SK-N-DZ (cell line): ENCODE measurements around the gene MEIS1.
A peak's percentile ranks its signal among the peaks of the same experiment; 100 is the strongest.

ENCODE experiments used
- DNase-seq: peaks from one replicate; pipeline ENCODE4 v3.0.0-alpha.2; 2015; ENCODE audit warnings: low spot score

The MEIS1 gene

DNA sequence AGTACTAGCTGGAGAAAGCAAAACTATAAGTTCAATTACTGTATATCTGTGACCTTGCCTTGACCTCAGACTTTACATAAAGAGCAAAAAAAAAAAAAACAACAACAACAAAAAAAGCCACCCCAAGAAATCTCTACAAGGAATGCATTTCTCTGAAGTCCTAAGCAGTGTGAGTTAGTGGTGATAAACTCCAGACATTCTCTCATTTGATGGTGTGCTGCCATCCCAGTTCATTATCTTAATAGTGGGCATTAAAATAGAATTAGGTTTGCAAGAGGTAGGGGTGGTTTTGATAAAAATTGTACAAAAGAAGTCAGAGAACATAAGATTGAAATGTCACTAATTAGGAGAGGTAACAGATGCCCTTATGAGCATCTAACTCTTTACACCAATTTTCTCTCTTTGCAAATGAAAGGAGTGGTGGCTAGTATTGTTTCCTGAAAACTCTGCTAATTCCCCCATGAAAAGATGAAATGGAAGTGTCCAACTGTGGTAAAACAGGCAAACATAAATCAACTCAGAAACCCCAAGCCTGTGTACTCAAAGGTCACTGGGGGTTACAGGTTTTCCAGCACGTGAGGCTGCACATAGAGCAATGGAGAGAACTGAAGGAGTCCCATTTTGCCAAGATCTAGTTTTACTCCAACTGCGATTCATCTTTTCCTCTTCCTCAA is 131.9 kb downstream of the MEIS1 start:
- DNase-seq = peak; percentile 64

DNA sequence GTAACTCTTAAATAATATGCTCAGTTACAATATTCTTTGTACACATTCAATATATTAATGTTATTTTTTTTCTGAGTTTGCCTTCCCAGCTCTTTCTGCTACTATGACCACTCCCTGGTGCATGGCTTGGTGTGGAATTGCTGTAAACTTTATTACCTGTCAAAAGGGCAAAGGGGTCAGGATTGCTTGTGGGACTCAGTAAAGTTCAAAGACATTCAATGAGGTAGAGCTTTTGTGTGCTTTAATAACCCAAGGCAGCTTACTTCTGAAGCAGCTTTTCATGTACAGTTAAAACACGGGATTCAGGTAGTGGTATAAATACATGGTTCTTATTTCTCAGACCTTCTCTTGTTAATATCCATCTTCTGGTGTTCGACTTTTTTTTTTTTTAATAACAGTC is 132.8 kb downstream of the MEIS1 start:
- DNase-seq = no peak

DNA sequence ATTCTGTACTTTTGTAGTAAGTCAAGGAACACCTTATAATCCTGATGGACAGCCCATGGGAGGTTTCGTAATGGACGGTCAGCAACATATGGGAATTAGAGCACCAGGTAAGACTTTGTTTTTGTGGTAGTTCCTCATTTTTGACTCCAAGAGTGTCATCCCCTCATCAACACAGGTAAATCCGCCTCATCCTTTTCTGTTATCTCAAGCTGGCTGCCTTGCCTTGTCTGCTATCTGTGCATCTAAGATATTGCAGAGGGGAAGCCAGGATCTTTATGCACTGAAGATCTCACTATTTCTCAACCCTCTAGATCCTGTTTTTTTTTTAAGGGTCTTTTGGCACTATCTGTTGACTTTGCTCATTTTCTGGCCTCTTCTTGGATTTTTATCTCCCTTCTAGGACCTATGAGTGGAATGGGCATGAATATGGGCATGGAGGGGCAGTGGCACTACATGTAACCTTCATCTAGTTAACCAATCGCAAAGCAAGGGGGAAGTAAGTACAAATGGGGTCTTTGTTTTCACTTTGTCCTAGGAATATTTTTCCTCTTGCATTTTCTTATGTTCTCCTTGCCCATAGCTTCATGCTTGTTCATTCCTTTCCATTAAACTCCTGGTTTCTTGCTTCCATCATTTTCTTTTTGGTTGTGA is 133.8 kb downstream of the MEIS1 start:
- DNase-seq = no peak

GRCh38 chr2:66569321-66569851 is 134.5 kb downstream of the MEIS1 start:
- DNase-seq = peak; percentile 69

DNA sequence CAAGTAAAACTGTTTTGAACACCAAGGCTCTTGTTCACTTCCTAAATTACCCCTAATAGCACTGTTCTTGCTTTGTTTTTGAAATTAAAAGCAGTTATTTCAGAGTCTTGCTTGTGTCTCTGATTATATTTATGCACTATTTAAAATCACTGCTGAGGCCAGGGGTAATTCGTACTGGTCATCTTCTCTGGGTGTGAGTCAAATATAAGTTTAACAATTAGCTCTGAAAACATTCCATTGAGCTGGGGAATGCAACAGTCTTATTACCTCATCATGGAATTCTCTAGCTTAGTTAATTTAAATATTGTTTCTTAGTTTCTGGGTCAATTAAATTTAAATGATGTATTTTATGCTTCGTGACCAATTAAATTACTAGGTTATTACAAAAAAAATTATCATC is 135.0 kb downstream of the MEIS1 start:
- no peak for DNase-seq

DNA sequence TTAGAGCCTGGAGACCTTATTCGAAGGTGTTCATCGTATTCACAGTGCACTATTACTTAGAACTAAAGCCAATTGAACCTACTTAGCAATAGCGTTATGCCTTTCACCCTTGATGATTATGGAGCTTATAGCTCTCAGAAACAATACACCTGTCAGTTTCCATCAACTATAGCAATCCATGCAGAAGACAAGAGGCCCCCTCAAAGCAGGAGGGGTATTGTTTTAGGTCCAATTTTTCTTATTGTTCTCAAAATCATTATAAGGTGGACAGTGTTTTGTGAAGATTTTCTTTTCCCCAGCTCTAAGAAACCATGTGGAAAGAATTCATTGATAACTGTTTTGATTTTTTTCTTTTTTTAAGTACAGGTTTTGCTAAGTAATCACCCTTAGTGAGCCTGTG is 135.5 kb downstream of the MEIS1 start:
- DNase-seq = no peak

DNA sequence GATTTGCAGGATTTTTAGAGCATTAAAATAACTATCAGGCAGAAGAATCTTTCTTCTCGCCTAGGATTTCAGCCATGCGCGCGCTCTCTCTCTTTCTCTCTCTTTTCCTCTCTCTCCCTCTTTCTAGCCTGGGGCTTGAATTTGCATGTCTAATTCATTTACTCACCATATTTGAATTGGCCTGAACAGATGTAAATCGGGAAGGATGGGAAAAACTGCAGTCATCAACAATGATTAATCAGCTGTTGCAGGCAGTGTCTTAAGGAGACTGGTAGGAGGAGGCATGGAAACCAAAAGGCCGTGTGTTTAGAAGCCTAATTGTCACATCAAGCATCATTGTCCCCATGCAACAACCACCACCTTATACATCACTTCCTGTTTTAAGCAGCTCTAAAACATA is 137.0 kb downstream of the MEIS1 start:
- no peak for DNase-seq

- DNase-seq = no peak
Measured at GRCh38 chr2:66572391-66572790, 137.5 kb downstream of the MEIS1 start.

GRCh38 chr2:66573416-66573815 is 138.5 kb downstream of the MEIS1 start:
- no peak for DNase-seq

- DNase-seq = no peak
Measured at GRCh38 chr2:66573821-66574233, 138.9 kb downstream of the MEIS1 start.

DNA sequence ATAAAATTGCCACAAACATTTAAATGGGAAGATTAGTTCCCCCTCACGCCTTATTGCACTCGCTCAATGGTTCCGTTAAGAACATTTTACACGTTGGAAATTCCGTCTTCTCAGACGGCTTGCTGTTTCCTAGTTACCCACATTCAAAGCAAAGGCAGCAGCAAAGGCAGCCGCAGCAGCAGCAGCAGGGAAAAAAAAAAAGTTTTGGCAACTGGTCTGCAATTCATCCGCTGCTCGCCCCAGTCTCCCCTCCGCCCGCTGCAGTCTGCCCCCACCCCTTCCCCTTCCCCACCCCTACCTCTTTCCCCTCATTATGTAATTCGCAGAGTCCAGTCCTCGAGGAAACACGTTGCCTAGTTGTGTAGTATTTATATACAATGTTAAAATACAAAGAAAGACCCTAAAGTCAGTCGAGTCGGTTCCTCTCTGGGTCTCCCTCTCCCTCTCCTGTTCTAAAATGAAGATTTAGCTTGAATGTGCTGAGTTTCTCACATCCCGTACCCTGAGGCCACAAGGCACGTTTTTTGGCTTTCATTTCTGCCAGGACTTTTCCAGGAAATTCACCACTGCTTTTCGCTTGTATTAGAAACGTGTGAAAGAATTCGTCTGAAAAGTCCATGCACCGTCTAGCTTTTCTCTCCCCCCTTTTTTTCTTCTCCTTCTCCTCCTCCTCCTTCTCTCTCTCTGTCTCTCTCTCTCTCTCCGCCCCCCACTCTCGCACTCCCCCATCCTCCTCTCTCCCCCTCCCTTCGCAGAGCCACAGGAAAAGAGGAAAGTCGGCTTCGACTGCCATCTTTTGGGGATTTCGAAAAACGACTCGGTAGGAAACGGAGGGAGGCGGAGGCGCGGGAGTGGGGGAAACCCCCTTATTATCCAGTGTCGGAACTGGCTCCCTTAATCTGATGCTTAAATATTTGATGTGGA is 140.0 kb downstream of the MEIS1 start:
- DNase-seq = no peak

- no peak for DNase-seq
Measured at GRCh38 chr2:66575625-66576310, 140.8 kb downstream of the MEIS1 start.

GRCh38 chr2:66576311-66576560 is 141.3 kb downstream of the MEIS1 start:
- DNase-seq = no peak

DNA sequence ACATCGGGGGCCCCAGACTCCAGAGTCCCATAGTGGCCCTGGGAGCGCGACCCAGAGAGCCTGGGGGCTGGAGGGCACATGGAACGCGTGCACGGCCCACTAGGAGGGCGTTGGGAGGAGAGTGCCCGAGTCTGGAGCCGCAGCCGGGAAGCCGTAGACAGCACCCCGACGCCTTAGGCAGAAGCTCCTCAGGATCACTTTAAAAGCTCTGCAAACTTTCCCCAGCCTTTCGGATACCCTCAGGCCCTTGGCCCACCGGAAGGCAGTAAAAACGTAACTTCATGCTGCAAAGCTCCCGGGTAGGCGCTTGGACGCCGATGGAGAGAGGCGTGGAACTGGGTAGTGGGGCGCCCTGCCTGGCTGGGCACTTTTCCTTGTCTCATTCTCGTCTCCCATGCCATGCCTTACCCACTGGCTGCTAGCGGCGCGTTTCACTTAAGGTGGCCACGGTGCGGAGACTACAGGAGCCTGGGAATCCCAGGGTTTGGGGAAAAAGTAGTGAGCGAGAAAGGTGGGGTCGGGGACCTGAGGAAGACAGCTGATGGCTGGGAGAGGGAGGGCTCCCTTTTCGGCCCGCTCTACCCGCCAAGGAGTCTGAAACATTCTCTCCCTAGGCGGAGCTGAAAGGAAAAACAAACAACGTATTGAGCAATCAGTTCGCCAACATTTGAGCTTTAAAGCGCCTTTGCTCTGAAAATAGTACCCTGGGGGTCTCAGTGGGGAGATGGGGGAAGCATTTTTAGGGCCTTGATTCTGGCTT is 141.8 kb downstream of the MEIS1 start:
- no peak for DNase-seq

GRCh38 chr2:66577321-66578053 is 142.6 kb downstream of the MEIS1 start:
- DNase-seq = no peak

GRCh38 chr2:66578054-66578686 is 143.2 kb downstream of the MEIS1 start:
- peak; percentile 27 for DNase-seq

GRCh38 chr2:66578687-66579106 is 143.8 kb downstream of the MEIS1 start:
- peak; percentile 57 for DNase-seq

DNA sequence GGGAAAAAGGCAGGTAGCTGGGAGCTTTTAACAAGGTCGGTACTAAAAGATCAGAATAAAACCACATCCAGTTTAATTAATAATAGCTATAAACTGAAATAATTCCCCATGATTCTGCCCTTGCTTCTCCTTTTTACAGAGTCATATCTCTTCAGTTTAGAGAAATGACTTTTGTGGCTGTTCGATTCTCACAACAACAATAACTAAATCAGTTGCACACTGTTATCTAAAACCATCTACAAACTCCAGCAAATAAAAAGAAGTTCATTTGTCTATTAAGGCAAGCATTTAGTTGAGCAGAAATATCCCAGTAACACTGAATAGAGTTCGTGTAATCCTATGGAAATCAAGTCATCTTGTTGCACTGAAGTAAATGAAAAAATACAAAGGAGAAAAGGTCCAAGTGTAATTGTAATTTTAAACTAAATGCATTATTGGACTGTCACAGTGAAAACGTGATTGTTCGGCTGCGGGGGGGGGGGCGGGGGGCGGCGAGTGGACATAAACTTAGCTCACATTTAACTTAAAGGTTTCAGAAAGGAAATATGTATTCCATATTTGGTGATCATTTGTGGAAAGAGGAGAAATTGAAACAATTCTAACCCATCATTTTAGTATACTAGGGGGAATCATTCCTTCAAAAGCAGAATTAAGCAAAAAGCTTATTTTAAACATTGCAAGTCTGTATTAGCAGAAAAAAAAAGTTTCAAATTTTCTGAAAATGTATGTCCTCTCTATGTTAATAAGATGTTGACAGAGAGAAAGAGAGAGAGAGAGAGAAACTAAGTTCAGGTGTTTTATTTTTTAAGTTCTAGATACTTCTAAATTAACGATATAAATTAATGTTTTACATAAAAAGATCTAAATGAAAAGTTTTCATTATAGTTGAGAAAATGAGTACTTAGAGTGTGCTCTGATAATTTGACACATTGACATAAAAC is 144.5 kb downstream of the MEIS1 start:
- no peak for DNase-seq
